Skeletal muscle satellite cell (primary cell): Measurements from ENCODE around the gene PXDC1.
"Not testable (repeated sequence)": the region's sequence is repeated elsewhere in the genome, so short reads cannot be mapped to it uniquely, and the experiment has no call there.

Experiments used
- H3K27me3 ChIP-seq: 2 replicates; pipeline ENCODE4 v1.7.0; 2013; ENCODE audit warnings: low read length; ENCODE audit not compliant: control insufficient read depth, insufficient read depth
- H3K36me3 ChIP-seq: 2 replicates; pipeline ENCODE4 v1.7.0; 2013; ENCODE audit warnings: mild to moderate bottlenecking, control low read depth, low read length; ENCODE audit not compliant: insufficient read depth
- H3K4me1 ChIP-seq: 2 replicates; pipeline ENCODE4 v1.7.0; 2013; ENCODE audit warnings: low read length; ENCODE audit not compliant: control insufficient read depth, insufficient read depth
- H3K4me2 ChIP-seq: 2 replicates; pipeline ENCODE4 v1.7.0; 2013; ENCODE audit warnings: mild to moderate bottlenecking, low read length
- H3K4me3 ChIP-seq: 2 replicates; pipeline ENCODE4 v1.7.0; 2013; ENCODE audit warnings: low read length
- H3K9ac ChIP-seq: 2 replicates; pipeline ENCODE4 v1.7.0; 2013; ENCODE audit warnings: mild to moderate bottlenecking, low read depth, low read length, moderate library complexity
- H3K9me3 ChIP-seq: replicated peaks from 2 replicates; pipeline ENCODE4 v1.7.0; 2013; ENCODE audit warnings: mild to moderate bottlenecking, control low read depth, low read length

The PXDC1 gene

GRCh38 chr6:3768502-3768901 lies 17.0 kb upstream of the PXDC1 start:
- Histone ChIP-seq H3K36me3 (no peaks in the 10 kb centered on the region), H3K27me3 (no peaks in the 10 kb centered on the region), H3K9ac (no peak overlapping the region), H3K4me3 (no peak overlapping the region), H3K4me2 (no peak overlapping the region), H3K9me3 (no peaks in the 10 kb centered on the region), H3K4me1 (peaks cover 35% of the 10 kb centered on the region)

- H3K9me3 ChIP-seq, H3K36me3 ChIP-seq, H3K9ac ChIP-seq, H3K27me3 ChIP-seq, H3K4me2 ChIP-seq, H3K4me3 ChIP-seq: not testable (repeated sequence)
- H3K4me1 ChIP-seq = peaks cover 35% of the 10 kb centered on the region
These were observed 16.0 kb upstream of the PXDC1 start for GRCh38 chr6:3767483-3767882.

GRCh38 chr6:3766214-3766613 lies 14.7 kb upstream of the PXDC1 start:
- no peaks in the 10 kb centered on the region for H3K9me3 ChIP-seq
- peak overlapping the region; percentile 54 for H3K4me2 ChIP-seq
- H3K9ac ChIP-seq = peak overlapping the region; percentile 9
- H3K4me3 ChIP-seq = no peak overlapping the region
- peaks cover 35% of the 10 kb centered on the region for H3K4me1 ChIP-seq
- H3K36me3 ChIP-seq = no peaks in the 10 kb centered on the region
- H3K27me3 ChIP-seq = no peaks in the 10 kb centered on the region

GRCh38 chr6:3765415-3765814 lies 13.9 kb upstream of the PXDC1 start:
- H3K9ac ChIP-seq = no peak overlapping the region
- H3K4me3 ChIP-seq = no peak overlapping the region
- peaks cover 37% of the 10 kb centered on the region for H3K4me1 ChIP-seq
- H3K9me3 ChIP-seq = no peaks in the 10 kb centered on the region
- H3K4me2 ChIP-seq = peak overlapping the region; percentile 54
- H3K36me3 ChIP-seq = no peaks in the 10 kb centered on the region
- no peaks in the 10 kb centered on the region for H3K27me3 ChIP-seq

GRCh38 chr6:3764516-3765335 lies 13.2 kb upstream of the PXDC1 start:
- H3K9me3 ChIP-seq = no peaks in the 10 kb centered on the region
- H3K9ac ChIP-seq = no peak overlapping the region

GRCh38 chr6:3762852-3763251 lies 11.3 kb upstream of the PXDC1 start:
- peaks cover 41% of the 10 kb centered on the region for H3K4me1 ChIP-seq
- H3K27me3 ChIP-seq = no peaks in the 10 kb centered on the region
- H3K4me2 ChIP-seq = no peak overlapping the region
- no peak overlapping the region for H3K4me3 ChIP-seq
- no peak overlapping the region for H3K9ac ChIP-seq
- H3K9me3 ChIP-seq = no peaks in the 10 kb centered on the region
- no peaks in the 10 kb centered on the region for H3K36me3 ChIP-seq

More at GRCh38 chr6:3764516-3765335, 13.2 kb upstream of the PXDC1 start:
- Histone ChIP-seq H3K4me3 (no peak overlapping the region), H3K27me3 (no peaks in the 10 kb centered on the region), H3K4me1 (peaks cover 40% of the 10 kb centered on the region), H3K36me3 (no peaks in the 10 kb centered on the region), H3K4me2 (no peak overlapping the region)

GRCh38 chr6:3762359-3762758 lies 10.8 kb upstream of the PXDC1 start:
- no peak overlapping the region for H3K9ac ChIP-seq
- H3K4me1 ChIP-seq = peaks cover 41% of the 10 kb centered on the region
- H3K36me3 ChIP-seq = no peaks in the 10 kb centered on the region
- no peak overlapping the region for H3K4me2 ChIP-seq
- no peaks in the 10 kb centered on the region for H3K9me3 ChIP-seq
- H3K4me3 ChIP-seq = no peak overlapping the region
- no peaks in the 10 kb centered on the region for H3K27me3 ChIP-seq

GRCh38 chr6:3761989-3762270 lies 10.4 kb upstream of the PXDC1 start:
- H3K9ac ChIP-seq = no peak overlapping the region
- no peak overlapping the region for H3K4me3 ChIP-seq
- no peaks in the 10 kb centered on the region for H3K36me3 ChIP-seq
- H3K4me1 ChIP-seq = peaks cover 38% of the 10 kb centered on the region
- no peaks in the 10 kb centered on the region for H3K27me3 ChIP-seq
- no peak overlapping the region for H3K4me2 ChIP-seq
- H3K9me3 ChIP-seq = no peaks in the 10 kb centered on the region

GRCh38 chr6:3759646-3760232 lies 8.2 kb upstream of the PXDC1 start:
- Histone ChIP-seq H3K27me3 (no peaks in the 10 kb centered on the region), H3K4me2 (peak overlapping the region; percentile 42), H3K9me3 (no peaks in the 10 kb centered on the region), H3K9ac (peak overlapping the region; percentile 44), H3K4me1 (peaks cover 19% of the 10 kb centered on the region), H3K36me3 (no peaks in the 10 kb centered on the region), H3K4me3 (no peak overlapping the region)

GRCh38 chr6:3758842-3759144 lies 7.3 kb upstream of the PXDC1 start:
- H3K9ac ChIP-seq = peak overlapping the region; percentile 38
- H3K36me3 ChIP-seq = no peaks in the 10 kb centered on the region
- H3K4me1 ChIP-seq = peaks cover 19% of the 10 kb centered on the region
- no peaks in the 10 kb centered on the region for H3K27me3 ChIP-seq
- peak overlapping the region; percentile 42 for H3K4me2 ChIP-seq
- H3K4me3 ChIP-seq = no peak overlapping the region
- no peaks in the 10 kb centered on the region for H3K9me3 ChIP-seq

GRCh38 chr6:3757998-3758841 lies 6.7 kb upstream of the PXDC1 start:
- H3K9ac ChIP-seq, H3K4me3 ChIP-seq, H3K27me3 ChIP-seq, H3K36me3 ChIP-seq, H3K9me3 ChIP-seq, H3K4me2 ChIP-seq: not testable (repeated sequence)
- H3K4me1 ChIP-seq = peaks cover 19% of the 10 kb centered on the region
